ENCODE measurements around the gene SYS1.
A peak's percentile ranks its signal among the peaks of the same experiment; 100 is the strongest.

- peak in 4 of 6 experiments; percentile 24 to 61 (median 34) for TF ChIP-seq CTCF (IDR thresholded peaks at IDR 0.05)
- TF ChIP-seq POLR2A (IDR thresholded peaks at IDR 0.05), result peak in 1 of 4 donors; percentile 8
Observed at GRCh38 chr20:45322952-45323383, 40.0 kb upstream of the SYS1 start.
